GM18861 (cell line): ENCODE measurements around the gene SEC24C.
A peak's percentile ranks its signal among the peaks of the same experiment; 100 is the strongest.

Source experiments
- ATAC-seq: cut with Tn5 transposase; IDR thresholded peaks from one replicate; pipeline ENCODE4 v1.9.1; 2021; ENCODE audit not compliant: unreplicated experiment

Gene SEC24C

GRCh38 chr10:73809061-73809818 lies 65.1 kb downstream of the SEC24C start:
- ATAC-seq = no peak

- no peak for ATAC-seq
Measured at GRCh38 chr10:73810358-73810734, 66.2 kb downstream of the SEC24C start.

- ATAC-seq = peak; percentile 6
Measured at GRCh38 chr10:73810735-73811465, 66.7 kb downstream of the SEC24C start.

GRCh38 chr10:73812657-73813056 lies 68.5 kb downstream of the SEC24C start:
- ATAC-seq = no peak

GRCh38 chr10:73813333-73813732 lies 69.2 kb downstream of the SEC24C start:
- ATAC-seq = no peak

- no peak for ATAC-seq
Measured at GRCh38 chr10:73814276-73814895, 70.2 kb downstream of the SEC24C start.

GRCh38 chr10:73814896-73815718 lies 70.9 kb downstream of the SEC24C start:
- no peak for ATAC-seq

- no peak for ATAC-seq
Measured at GRCh38 chr10:73815719-73816030, 71.5 kb downstream of the SEC24C start.

GRCh38 chr10:73816917-73817729 lies 73.0 kb downstream of the SEC24C start:
- ATAC-seq = no peak

- ATAC-seq = no peak
Measured at GRCh38 chr10:73817826-73818225, 73.7 kb downstream of the SEC24C start.

- no peak for ATAC-seq
Measured at GRCh38 chr10:73818402-73818801, 74.2 kb downstream of the SEC24C start.

GRCh38 chr10:73819081-73819480 lies 74.9 kb downstream of the SEC24C start:
- no peak for ATAC-seq

GRCh38 chr10:73819513-73820093 lies 75.4 kb downstream of the SEC24C start:
- ATAC-seq = no peak
